SK-N-SH treated with all-trans-retinoic acid at 6 μM for 48 hours (cell line): ENCODE results near the gene EVX2.

Experiments used
- ATAC-seq: fragments of 200-7000 bp; cut with Tn5 transposase; 3 replicates; pipeline ENCODE4 v1.9.1; 2020; ENCODE audit warnings: mild to moderate bottlenecking, moderate library complexity
- ARNTL ChIP-seq: fragments of 450-650 bp; formaldehyde crosslinking; IDR thresholded peaks from 2 replicates; pipeline ENCODE4 v1.5.0; 2020; ENCODE audit warnings: low read depth, mild to moderate bottlenecking, moderate library complexity, borderline replicate concordance
- BACH2 ChIP-seq: fragments of 250-450 bp; sonication (Bioruptor Pico); IDR thresholded peaks from 2 replicates; pipeline ENCODE4 v1.9.0; 2021; ENCODE audit warnings: mild to moderate bottlenecking, borderline replicate concordance
- CREB5 ChIP-seq: fragments of 250-450 bp; sonication (Bioruptor Pico); IDR thresholded peaks from 2 replicates; pipeline ENCODE4 v1.5.1; 2020; ENCODE audit warnings: low read depth, mild to moderate bottlenecking, moderate library complexity
- CSDC2 ChIP-seq: fragments of 250-450 bp; sonication (Bioruptor Pico); IDR thresholded peaks from 2 replicates; pipeline ENCODE4 v1.5.0; 2020; ENCODE audit warnings: mild to moderate bottlenecking, moderate library complexity
- ISL1 ChIP-seq: fragments of 250-450 bp; sonication (Bioruptor Pico); IDR thresholded peaks from 2 replicates; pipeline ENCODE4 v2.1.2; 2022; ENCODE audit warnings: mild to moderate bottlenecking, moderate library complexity
- OSR1 ChIP-seq: fragments of 250-450 bp; sonication (Bioruptor Pico); IDR thresholded peaks from 2 replicates; pipeline ENCODE4 v1.8.0; 2022; ENCODE audit warnings: moderate library complexity, mild to moderate bottlenecking, inconsistent platforms
- PPARA ChIP-seq: fragments of 250-450 bp; sonication (Bioruptor Pico); IDR thresholded peaks from 2 replicates; pipeline ENCODE4 v1.5.0; 2020; ENCODE audit warnings: mild to moderate bottlenecking, borderline replicate concordance
- SNAI2 ChIP-seq: fragments of 250-450 bp; sonication (Bioruptor Pico); IDR thresholded peaks from 2 replicates; pipeline ENCODE4 v1.5.0; 2020; ENCODE audit warnings: mild to moderate bottlenecking, moderate library complexity
- TCF4 ChIP-seq: fragments of 250-450 bp; sonication (Bioruptor Pico); IDR thresholded peaks from 2 replicates; pipeline ENCODE4 v1.8.0; 2021; ENCODE audit warnings: mild to moderate bottlenecking, moderate library complexity, borderline replicate concordance
- TOX ChIP-seq: fragments of 250-450 bp; sonication (Bioruptor Pico); IDR thresholded peaks from 2 replicates; pipeline ENCODE4 v1.8.0; 2021; ENCODE audit warnings: mild to moderate bottlenecking, moderate library complexity, borderline replicate concordance
- TSHZ2 ChIP-seq: fragments of 250-450 bp; sonication (Bioruptor Pico); IDR thresholded peaks from 2 replicates; pipeline ENCODE4 v1.5.0; 2020; ENCODE audit warnings: mild to moderate bottlenecking, moderate library complexity
- ZFP3 ChIP-seq: fragments of 250-450 bp; sonication (Bioruptor Pico); IDR thresholded peaks from 2 replicates; pipeline ENCODE4 v1.5.0; 2020; ENCODE audit warnings: mild to moderate bottlenecking, moderate library complexity
- ZFP30 ChIP-seq: fragments of 450-650 bp; formaldehyde crosslinking; IDR thresholded peaks from 2 replicates; pipeline ENCODE4 v1.5.0; 2022; ENCODE audit warnings: mild to moderate bottlenecking, moderate library complexity
- ZNF565 ChIP-seq: fragments of 450-650 bp; formaldehyde crosslinking; conservative IDR thresholded peaks from 2 replicates; pipeline ENCODE4 v1.5.0; 2020; ENCODE audit warnings: low read depth, mild to moderate bottlenecking, moderate library complexity
- TF ChIP-seq, protein P1 (sequence below): fragments of 250-450 bp; sonication (Bioruptor Pico); IDR thresholded peaks from 2 replicates; pipeline ENCODE4 v1.5.1; 2021; ENCODE audit warnings: mild to moderate bottlenecking, moderate library complexity
- TF ChIP-seq, protein P2 (sequence below): fragments of 250-450 bp; sonication (Bioruptor Pico); IDR thresholded peaks from 2 replicates; pipeline ENCODE4 v1.8.0; 2021; ENCODE audit warnings: low read depth, mild to moderate bottlenecking, moderate library complexity, borderline replicate concordance

The EVX2 gene

DNA sequence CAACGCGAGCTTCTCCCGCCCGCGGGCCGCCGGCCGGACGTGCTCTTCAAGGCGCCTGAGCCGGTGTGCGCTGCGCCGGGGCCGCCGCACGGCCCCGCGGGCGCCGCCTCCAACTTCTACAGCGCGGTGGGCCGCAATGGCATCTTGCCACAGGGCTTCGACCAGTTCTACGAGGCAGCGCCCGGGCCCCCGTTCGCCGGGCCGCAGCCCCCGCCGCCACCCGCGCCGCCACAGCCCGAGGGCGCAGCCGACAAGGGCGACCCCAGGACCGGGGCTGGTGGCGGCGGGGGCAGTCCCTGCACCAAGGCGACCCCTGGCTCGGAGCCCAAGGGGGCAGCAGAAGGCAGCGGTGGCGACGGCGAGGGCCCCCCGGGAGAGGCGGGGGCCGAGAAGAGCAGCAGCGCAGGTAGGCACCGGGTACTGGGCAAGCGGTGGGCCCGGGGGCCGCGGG lies 24.0 kb upstream of the EVX2 start (continued):
- TF ChIP-seq TSHZ2 (CRISPR knock-in tag) (no peak), TCF4 (CRISPR knock-in tag) (no peak)

GRCh38 chr2:176106581-176107539 lies 23.1 kb upstream of the EVX2 start, which contains the start of gene HOXD11:
TSS of gene HOXD11 (plus strand) at chr2:176107280. CDS start at chr2:176107356, 76 bp downstream.
- ATAC-seq = peak; percentile 8; the same call in 2 of the 3 replicates
- TF ChIP-seq ARNTL (no peak), BACH2 (CRISPR knock-in tag) (no peak), ISL1 (CRISPR knock-in tag) (no peak), ZFP30 (CRISPR knock-in tag) (no peak)

DNA sequence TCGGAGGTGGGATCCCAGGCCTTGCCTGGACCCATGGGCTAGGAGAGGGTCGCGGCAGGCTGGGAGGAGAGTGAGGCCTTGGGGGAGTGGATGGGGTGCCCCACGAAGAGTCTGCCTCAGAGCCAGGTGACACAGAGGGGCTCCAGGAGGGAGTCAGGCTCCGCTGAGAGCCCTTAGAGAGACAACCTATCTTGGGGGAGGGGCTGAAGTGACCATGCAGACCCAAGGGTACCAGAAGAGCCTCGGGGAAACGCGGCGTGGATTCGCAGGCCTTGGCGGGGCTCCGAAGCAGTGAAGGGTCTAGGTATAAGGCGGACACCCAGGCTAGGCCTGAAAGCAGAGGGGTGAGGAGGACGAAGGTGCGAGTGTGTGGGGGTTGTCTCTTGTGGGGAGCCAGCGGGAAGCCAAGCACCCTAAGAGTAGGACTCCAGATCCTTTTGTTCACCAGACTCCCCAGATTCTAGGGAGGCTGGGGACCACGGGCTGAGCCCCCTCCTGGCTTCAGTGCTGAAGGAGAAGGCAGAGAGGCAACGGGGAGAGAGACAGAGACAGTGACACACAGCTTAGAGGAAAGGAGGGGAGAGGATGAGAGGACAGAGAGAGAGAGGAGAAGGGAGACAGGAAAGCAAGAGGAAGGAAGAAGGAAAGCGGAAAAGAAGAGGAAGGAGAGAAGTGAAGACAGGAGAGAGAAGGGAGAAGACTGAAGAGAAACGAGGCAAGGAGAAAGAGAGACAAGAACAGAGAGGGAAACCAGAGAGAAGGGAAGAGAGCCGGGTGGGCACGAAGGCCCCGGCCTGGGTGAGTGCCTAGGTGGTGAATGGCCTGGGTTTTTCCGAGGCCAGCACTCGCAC lies 22.2 kb upstream of the EVX2 start:
- ATAC-seq = no peak; the same call in 2 of the 3 replicates
- TF ChIP-seq ZFP30 (CRISPR knock-in tag) = no peak
- no peak for TF ChIP-seq PPARA
- TF ChIP-seq TSHZ2 (CRISPR knock-in tag) = no peak
- no peak for TF ChIP-seq TCF4 (CRISPR knock-in tag)
- no peak for TF ChIP-seq ISL1 (CRISPR knock-in tag)
- TF ChIP-seq, protein P1, sequence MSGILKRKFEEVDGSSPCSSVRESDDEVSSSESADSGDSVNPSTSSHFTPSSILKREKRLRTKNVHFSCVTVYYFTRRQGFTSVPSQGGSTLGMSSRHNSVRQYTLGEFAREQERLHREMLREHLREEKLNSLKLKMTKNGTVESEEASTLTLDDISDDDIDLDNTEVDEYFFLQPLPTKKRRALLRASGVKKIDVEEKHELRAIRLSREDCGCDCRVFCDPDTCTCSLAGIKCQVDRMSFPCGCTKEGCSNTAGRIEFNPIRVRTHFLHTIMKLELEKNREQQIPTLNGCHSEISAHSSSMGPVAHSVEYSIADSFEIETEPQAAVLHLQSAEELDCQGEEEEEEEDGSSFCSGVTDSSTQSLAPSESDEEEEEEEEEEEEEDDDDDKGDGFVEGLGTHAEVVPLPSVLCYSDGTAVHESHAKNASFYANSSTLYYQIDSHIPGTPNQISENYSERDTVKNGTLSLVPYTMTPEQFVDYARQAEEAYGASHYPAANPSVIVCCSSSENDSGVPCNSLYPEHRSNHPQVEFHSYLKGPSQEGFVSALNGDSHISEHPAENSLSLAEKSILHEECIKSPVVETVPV (CRISPR knock-in tag) = no peak
- TF ChIP-seq OSR1 (CRISPR knock-in tag) = no peak
- no peak for TF ChIP-seq ZFP3 (CRISPR knock-in tag)
- TF ChIP-seq SNAI2 = no peak
- TF ChIP-seq, protein P2, sequence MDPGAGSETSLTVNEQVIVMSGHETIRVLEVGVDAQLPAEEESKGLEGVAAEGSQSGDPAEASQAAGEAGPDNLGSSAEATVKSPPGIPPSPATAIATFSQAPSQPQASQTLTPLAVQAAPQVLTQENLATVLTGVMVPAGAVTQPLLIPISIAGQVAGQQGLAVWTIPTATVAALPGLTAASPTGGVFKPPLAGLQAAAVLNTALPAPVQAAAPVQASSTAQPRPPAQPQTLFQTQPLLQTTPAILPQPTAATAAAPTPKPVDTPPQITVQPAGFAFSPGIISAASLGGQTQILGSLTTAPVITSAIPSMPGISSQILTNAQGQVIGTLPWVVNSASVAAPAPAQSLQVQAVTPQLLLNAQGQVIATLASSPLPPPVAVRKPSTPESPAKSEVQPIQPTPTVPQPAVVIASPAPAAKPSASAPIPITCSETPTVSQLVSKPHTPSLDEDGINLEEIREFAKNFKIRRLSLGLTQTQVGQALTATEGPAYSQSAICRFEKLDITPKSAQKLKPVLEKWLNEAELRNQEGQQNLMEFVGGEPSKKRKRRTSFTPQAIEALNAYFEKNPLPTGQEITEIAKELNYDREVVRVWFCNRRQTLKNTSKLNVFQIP = no peak
- TF ChIP-seq TOX (CRISPR knock-in tag) = no peak
- no peak for TF ChIP-seq ZNF565
- no peak for TF ChIP-seq CSDC2 (CRISPR knock-in tag)
- no peak for TF ChIP-seq CREB5
- TF ChIP-seq BACH2 (CRISPR knock-in tag) = no peak
- TF ChIP-seq, all 23 proteins: peak for 0
